GM21526 (cell line): Measurements from ENCODE around the gene ARHGEF9.
"Not testable (repeated sequence)": the region's sequence is repeated elsewhere in the genome, so short reads cannot be mapped to it uniquely, and the experiment has no call there.

ENCODE experiments used
- ATAC-seq: cut with Tn5 transposase; IDR thresholded peaks from one replicate; pipeline ENCODE4 v1.9.1; 2021; ENCODE audit warnings: moderate library complexity; ENCODE audit not compliant: unreplicated experiment, low FRiP score

The ARHGEF9 gene

DNA sequence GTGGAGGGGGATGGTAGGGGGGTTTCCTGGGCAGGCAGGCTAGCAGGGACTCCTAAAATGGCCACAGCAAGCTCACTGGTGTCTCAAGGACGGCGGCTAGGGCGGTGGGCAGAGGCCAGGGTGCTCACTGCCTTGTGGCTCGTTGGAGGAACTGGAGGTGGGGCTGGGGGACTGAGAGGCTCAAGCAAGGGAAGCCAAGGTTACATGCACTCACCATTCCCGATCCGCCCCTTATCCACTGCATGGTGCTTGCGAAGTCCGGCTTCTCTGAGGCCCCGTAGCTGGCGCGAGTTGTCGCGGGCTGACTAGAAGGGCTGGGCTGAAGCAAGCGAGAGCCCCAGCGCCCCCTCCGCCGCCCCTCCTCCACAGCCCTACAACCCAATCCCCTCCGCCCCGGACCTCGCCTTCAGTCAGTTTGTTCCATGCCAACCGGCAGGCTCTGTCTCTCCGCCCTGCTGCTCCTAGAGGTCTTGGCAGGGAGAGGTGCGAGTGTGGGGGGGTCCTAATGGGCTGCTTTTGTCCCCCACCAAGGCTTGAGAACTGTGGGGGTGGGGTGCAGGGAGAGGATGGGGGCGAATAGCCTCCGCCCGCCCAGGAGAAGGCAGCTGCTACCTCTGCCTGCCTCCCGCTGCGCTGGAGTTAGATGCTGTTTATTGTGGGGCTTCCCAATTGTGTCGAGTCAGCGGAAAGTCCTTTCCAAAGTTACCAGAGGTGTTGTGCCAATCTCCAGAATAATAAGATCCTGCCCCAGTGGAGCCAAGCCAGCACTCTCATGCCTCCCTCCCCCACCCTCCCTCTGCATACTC, at the start of gene ARHGEF9:
Gene ARHGEF9 (minus strand): TSS at position 313 of the 806 bp plus-strand sequence. CDS start 69 bp downstream, at position 244.
- no peak for ATAC-seq

DNA sequence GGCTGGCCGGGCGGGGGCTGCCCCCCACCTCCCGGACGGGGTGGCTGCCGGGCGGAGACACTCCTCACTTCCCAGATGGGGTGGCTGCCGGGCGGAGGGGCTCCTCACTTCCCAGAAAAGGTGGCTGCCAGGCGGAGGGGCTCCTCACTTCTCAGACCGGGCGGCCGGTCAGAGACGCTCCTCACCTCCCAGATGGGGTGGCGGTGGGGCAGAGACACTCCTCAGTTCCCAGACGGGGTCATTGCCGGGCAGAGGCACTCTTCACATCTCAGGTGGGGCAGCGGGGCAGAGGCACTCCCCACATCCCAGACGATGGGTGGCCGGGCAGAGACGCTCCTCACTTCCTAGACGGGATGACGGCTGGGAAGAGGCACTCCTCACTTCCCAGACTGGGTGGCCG, 40.4 kb upstream of the ARHGEF9 start:
- ATAC-seq: not testable (repeated sequence)

GRCh38 chrX:63818156-63818555, 33.1 kb upstream of the ARHGEF9 start:
- ATAC-seq: no peak

- ATAC-seq: no peak
Measured at GRCh38 chrX:63817696-63818095, 32.7 kb upstream of the ARHGEF9 start.

GRCh38 chrX:63812823-63813222, 27.8 kb upstream of the ARHGEF9 start:
- ATAC-seq: no peak

DNA sequence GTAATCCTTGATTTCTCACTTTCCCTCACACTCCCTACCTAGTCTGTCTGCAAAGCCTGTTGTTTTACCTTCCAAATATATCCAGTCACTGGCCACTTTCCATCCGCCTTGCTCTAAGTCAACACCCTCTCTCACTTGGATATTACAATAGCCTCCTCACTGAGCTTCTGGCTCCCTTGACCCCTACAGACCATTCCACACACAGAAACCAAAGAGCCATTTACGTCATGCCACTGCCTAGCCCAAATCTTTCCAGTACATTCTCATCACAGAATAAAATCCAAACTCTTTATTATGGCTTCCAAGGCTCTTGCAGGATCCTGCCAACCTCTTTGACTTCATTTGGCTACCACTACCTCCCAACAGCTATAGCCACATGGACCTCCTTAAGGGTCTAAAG, 25.7 kb upstream of the ARHGEF9 start:
- ATAC-seq: no peak

DNA sequence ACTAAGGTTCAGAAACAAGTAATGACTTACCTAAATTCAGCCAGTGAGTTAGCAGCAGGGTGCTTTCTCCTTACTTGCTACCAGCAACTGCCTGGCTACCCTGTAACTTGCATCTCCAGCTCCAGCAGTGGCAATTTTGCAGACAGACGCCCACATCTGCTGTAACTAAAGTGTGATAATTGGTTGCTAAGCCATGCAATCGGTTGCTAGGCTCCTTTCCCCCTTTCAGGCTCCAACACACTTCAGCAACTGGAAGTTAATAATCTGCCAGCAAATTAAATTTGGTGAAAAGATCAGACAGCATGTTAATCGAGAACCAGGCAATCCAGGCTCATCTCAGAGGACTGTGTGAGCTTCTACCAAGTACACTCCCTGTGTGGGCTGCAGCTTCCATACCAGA, 24.2 kb upstream of the ARHGEF9 start:
- ATAC-seq: no peak

DNA sequence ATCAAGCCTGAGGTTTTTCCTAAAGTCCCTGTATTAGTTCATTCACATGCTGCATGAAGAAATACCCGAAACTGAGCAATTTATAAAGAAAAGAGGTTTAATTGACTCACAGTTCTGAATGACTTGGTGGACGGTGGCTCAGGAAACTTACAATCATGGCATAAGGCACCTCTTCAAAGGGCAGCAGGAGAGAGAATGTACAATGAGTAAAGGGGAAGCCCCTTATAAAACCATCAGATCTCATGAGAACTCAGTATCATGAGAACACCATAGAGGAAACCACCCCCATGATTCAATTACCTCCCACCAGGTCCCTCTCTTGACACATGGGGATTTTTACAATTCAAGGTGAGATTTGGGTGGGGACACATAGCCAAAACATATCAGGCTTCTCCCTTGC, 10.4 kb upstream of the ARHGEF9 start:
- not testable (repeated sequence) for ATAC-seq

GRCh38 chrX:63785708-63786040, 660 bp upstream of the ARHGEF9 start:
- no peak for ATAC-seq

GRCh38 chrX:63784346-63784901, 590 bp downstream of the ARHGEF9 start:
- ATAC-seq: no peak

- ATAC-seq: no peak
Measured at GRCh38 chrX:63782515-63782914, 2.5 kb downstream of the ARHGEF9 start.

DNA sequence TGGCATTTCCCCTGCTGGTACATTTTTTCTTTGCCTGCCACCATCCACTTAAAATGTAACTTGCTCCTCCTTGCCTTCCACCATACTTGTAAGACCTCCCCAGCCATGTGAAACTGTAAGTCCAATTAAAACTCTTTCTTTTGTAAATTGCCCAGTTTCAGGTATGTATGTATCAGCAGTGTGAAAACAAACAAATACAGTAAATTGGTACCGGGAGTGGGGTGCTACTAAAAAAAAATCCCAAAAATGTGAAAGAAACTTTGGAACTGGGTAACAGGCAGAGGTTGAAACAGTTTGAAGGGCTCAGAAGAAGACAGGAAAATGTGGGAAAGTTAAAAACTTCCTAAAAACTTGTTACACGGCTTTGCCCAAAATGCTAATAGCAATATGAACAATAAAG, 16.3 kb downstream of the ARHGEF9 start:
- no peak for ATAC-seq

DNA sequence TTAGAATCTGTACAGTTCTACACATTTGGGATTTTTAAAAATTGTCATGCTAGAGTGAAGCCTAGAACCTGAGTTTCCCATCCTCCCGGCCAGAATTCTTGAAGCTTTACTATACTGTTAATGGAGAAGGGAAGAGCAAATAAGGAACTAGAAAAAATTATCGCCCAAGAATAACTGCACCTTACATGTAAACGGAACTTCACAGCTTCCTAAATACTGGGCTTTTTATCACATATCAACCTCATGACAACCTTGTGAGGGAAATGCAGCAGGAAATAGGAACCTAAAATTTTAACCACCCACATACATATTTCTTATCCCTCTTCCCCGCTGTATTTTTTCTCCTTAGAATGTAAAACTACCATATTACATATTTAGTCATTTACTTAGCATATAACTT, 19.3 kb downstream of the ARHGEF9 start:
- no peak for ATAC-seq

DNA sequence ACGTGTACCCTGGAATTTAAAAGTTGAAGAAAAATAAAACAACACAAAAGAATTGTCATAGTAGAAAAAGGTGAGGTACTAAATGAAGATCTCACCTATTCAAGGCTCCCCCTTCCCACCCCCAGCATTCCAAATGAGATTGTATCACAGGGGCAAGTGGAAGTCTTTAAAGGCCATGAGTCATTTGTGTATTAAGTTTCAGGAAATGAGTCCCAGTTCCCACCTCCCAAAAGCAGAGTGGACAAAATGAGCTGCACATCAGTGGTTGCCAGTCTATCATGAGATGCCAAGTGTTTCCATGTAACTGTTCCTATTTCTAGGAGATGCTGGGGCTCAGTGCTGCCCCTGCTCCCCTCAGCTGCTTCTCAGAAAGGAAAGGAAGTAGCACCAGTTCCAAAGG, 20.1 kb downstream of the ARHGEF9 start:
- no peak for ATAC-seq

GRCh38 chrX:63761639-63762038, 23.4 kb downstream of the ARHGEF9 start:
- peak; percentile 83 for ATAC-seq

DNA sequence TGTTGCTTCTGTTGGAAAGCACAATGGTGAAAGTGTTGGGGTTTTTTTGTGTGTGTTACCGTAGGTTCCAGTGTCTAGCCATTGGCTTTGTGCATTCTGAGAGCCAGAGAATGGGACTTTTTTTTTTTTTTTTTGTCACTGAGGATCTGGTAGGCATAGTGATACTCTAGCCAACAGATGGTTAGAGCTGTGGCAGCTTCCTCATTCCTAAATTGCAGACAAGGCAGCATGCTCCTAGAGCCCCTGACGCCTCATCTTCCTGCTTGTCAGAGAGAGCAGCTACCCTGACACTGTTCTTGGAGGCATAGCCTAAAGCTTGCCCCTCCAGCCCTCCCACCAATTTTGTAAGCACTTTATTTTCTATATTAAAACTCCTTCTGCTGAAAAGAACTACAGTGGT, 27.0 kb downstream of the ARHGEF9 start:
- ATAC-seq: no peak

DNA sequence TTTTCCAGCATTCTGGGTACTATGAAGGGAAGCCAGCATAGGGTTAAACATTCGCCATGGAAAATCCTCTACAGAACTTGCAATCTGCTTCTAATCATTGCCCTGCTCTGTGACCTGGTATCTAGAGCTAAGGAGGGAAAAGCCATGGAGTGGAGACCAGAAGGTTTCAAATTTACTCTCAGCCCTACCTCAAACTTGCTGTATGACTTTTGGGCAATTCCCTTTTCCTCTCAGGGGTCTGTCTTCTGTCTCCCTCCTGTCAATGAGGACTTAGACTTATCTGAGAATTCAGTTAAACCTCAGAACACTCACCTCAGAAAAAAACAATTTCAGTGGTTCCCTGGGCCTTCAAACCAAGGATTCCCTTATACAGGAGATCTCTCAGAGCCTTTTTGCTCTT, 29.1 kb downstream of the ARHGEF9 start:
- ATAC-seq: no peak

DNA sequence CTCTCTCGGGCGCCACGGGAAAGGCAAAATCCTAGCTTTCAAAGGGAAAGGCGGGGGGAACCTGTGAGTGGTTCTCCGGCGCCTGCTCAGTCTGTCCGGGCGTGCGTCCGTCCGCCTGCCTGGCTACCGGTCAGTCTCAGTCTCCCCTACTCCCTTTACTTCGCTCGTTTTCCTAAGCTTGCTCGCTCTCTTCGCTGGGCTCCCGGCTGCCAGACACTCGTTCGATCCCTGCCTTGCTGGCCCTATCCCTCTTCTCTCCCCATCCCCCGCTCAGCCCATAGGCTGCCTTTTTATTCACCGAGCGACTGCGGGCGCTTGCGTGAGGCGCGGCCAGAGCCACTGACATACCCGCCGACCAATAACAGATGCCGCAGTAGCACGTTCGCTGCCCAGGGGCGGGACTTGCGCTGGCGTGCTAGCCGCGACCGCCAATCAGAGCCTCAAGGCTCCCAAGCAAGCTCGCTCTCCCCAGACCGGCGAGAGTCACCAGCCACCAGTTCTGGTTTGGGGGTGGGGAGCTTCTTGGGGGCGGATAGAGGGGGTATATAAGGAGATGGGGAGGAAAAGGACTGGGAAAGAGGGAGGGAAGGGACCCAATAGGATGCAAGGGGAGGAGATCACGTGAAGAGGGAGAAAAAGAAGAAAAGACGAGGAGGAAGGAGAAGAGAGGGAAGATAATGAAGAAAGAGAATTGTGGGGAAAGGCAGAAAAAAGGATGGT, 30.0 kb downstream of the ARHGEF9 start:
- ATAC-seq: peak; percentile 98

DNA sequence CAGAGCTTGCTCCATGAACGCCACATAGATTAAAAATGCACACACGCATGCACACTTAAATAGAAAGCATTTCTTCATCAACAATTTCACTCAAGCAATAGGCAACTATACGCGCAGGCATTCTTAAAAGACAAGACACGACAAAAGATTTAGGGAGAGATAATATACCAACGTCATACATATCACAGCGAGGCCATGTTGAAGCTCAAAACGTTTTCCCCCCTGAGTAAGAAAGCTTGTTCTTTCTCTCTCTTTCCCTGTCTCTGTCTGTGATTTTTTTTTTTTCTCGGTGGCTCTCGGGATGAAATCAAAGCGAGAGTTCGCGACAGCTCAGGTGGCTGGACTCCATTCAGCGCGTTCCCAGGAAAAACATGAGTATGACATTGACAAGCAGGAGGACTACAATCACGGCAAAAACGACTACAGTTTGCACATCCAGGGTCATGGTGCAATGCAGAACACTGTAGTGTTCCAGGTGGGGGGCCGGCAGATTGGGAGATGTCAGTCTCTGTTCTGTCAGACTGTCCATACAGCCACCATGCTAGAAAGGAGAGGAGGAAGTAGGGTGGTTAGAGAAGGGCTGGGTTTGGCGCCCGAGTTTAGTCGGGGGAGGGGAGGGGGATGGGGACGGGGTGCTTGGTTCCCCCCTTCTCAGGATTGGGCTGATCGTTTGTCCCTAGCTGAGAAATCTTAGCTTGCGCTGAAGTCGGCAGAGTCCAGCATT, 30.7 kb downstream of the ARHGEF9 start:
- ATAC-seq: peak; percentile 34

DNA sequence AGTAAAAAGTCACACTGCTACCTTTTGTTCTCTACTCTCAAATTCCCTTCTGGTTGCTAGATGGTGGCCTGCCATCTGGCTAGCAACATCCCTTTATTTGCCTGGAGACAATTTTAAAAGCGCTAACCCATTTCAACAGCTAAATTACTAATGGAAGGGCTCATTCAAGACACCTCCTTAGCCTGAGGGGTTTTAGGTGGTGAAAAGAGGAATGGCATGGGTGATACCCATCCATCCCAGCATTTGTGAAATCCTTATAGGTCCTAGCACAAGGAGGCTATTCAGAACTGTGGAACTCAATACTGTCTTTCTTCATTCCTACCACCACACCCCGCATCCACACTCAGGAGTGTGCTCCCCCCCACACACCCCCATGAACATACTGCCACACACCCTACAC, 33.5 kb downstream of the ARHGEF9 start:
- no peak for ATAC-seq

GRCh38 chrX:63750811-63751210, 34.2 kb downstream of the ARHGEF9 start:
- no peak for ATAC-seq
